Upper lobe of left lung (tissue), 6 donors: Measurements from ENCODE around the gene COL20A1. TPM values are rescaled to one million over a fixed set of nuclear protein-coding genes. Genes with fewer than 3 reads are reported as not detected.

ENCODE experiments used
- ATAC-seq, 2 donors: fragments of 200-7000 bp; cut with Tn5 transposase; one replicate each; pipeline ENCODE4 v1.9.1; 2022; ENCODE audit warnings: mild to moderate bottlenecking in 2 of 2, moderate library complexity in 2 of 2; ENCODE audit not compliant: low FRiP score in 2 of 2
- DNase-seq, 2 donors: peaks; one replicate each; pipeline ENCODE4 v3.0.0-alpha.2; 2019 to 2020
- H3K27ac ChIP-seq, 4 donors: fragments of 200-600 bp; sonication (generic); one replicate each; pipeline ENCODE4 v1.5.1; 2016 to 2019
- H3K27me3 ChIP-seq, 4 donors: fragments of 200-600 bp; sonication (generic); one replicate each; pipeline ENCODE4 v1.5.1; 2017 to 2019
- H3K36me3 ChIP-seq, 4 donors: fragments of 200-600 bp; sonication (generic); one replicate each; pipeline ENCODE4 v1.5.1; 2016 to 2019
- H3K4me1 ChIP-seq, 4 donors: fragments of 200-600 bp; sonication (generic); one replicate each; pipeline ENCODE4 v1.5.1; 2018 to 2019
- H3K4me3 ChIP-seq, 4 donors: fragments of 200-600 bp; sonication (generic); one replicate each; pipeline ENCODE4 v1.5.1; 2017 to 2019; ENCODE audit warnings: mild to moderate bottlenecking in 2 of 4, moderate library complexity in 1 of 4
- H3K9me3 ChIP-seq, 4 donors: fragments of 200-600 bp; sonication (generic); one replicate each; pipeline ENCODE4 v1.5.1; 2018 to 2019
- EP300 ChIP-seq, 4 donors: sonication (generic); formaldehyde crosslinking; IDR thresholded peaks; one replicate each; pipeline ENCODE4 v1.5.1; 2017; ENCODE audit warnings: antibody characterized with exemption in 4 of 4, control low read depth in 2 of 4
- POLR2A ChIP-seq, 4 donors: fragments of 450-650 bp; IDR thresholded peaks; one replicate each; pipeline ENCODE4 v1.5.1; 2016 to 2017; ENCODE audit warnings: antibody characterized with exemption in 4 of 4, mild to moderate bottlenecking in 2 of 4
- POLR2AphosphoS5 ChIP-seq, 2 donors: sonication (generic); formaldehyde crosslinking; IDR thresholded peaks; one replicate each; pipeline ENCODE4 v1.5.1; 2017; ENCODE audit warnings: antibody characterized with exemption in 2 of 2
- WGBS, 2 donors: methylation state at CpG; one replicate each; pipeline ENCODE4 v1.1.5; 2017 to 2018; 5-methylcytosine and 5-hydroxymethylcytosine counted together
- total RNA-seq, 6 donors: library from RNA; depleted of rRNA in 4 of 6; stranded (reverse); fragments of >200 nt in 4 of 6; gene quantifications; one replicate each; pipeline versions ENCODE4 v1.1.0 to v1.2.1, GENCODE V29; 2016 to 2021
- TF ChIP-seq, protein P1 (sequence below), 6 experiments: fragments of 450-650 bp in 4 of 6; fragments of 200-600 bp in 2 of 6; sonication (generic) in 2 of 6; IDR thresholded peaks; one replicate each; pipeline ENCODE4 v1.5.1; 2016 to 2019; ENCODE audit warnings: antibody characterized with exemption in 6 of 6
- donor health status: DM: no; HTN: no; CAD: no; lungs with moderate emphysema.
- donor health status: DM: no; HTN: yes; CAD: no; lungs with severe emphysema.

The COL20A1 gene
- total RNA-seq, 6 donors from 2014 or later = 0.03 TPM; not detected in 5

- ATAC-seq = no peak
- Histone ChIP-seq H3K9me3 (no peaks in the 10 kb centered on the region), H3K27me3 (no peaks in the 10 kb centered on the region), H3K27ac (no peak overlapping the region), H3K4me1 (peaks cover 6 to 11% (median 7%) of the 10 kb centered on the region in 4 donors), H3K36me3 (no peaks in the 10 kb centered on the region), H3K4me3 (no peak overlapping the region)
- WGBS, 2 donors = 69 to 72% methylated on average over 6 to 7 of the region's 7 CpGs
- DNase-seq = peak in 1 of 2 donors; percentile 8
- TF ChIP-seq EP300 (IDR thresholded peaks at IDR 0.05) (no peak), POLR2AphosphoS5 (IDR thresholded peaks at IDR 0.05) (no peak), POLR2A (IDR thresholded peaks at IDR 0.05) (no peak)
- TF ChIP-seq, protein P1, sequence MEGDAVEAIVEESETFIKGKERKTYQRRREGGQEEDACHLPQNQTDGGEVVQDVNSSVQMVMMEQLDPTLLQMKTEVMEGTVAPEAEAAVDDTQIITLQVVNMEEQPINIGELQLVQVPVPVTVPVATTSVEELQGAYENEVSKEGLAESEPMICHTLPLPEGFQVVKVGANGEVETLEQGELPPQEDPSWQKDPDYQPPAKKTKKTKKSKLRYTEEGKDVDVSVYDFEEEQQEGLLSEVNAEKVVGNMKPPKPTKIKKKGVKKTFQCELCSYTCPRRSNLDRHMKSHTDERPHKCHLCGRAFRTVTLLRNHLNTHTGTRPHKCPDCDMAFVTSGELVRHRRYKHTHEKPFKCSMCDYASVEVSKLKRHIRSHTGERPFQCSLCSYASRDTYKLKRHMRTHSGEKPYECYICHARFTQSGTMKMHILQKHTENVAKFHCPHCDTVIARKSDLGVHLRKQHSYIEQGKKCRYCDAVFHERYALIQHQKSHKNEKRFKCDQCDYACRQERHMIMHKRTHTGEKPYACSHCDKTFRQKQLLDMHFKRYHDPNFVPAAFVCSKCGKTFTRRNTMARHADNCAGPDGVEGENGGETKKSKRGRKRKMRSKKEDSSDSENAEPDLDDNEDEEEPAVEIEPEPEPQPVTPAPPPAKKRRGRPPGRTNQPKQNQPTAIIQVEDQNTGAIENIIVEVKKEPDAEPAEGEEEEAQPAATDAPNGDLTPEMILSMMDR (IDR thresholded peaks at IDR 0.05) = no peak
Measured at GRCh38 chr20:63268256-63268655, 24.7 kb upstream of the COL20A1 start.

GRCh38 chr20:63268671-63269439, 24.1 kb upstream of the COL20A1 start:
- H3K27me3 ChIP-seq = no peaks in the 10 kb centered on the region
- H3K27ac ChIP-seq = no peak overlapping the region
- peaks cover 10 to 17% (median 13%) of the 10 kb centered on the region in 4 donors for H3K4me1 ChIP-seq
- 52 to 63% methylated on average over 8 to 17 of the region's 18 CpGs for WGBS, 2 donors
- TF ChIP-seq EP300 (IDR thresholded peaks at IDR 0.05) (no peak), POLR2A (IDR thresholded peaks at IDR 0.05) (no peak), POLR2AphosphoS5 (IDR thresholded peaks at IDR 0.05) (no peak)
- TF ChIP-seq, protein P1 (IDR thresholded peaks at IDR 0.05) = no peak
- DNase-seq (peak in 1 of 2 donors; percentile 63), ATAC-seq (no peak)
- no peaks in the 10 kb centered on the region for H3K9me3 ChIP-seq
- H3K36me3 ChIP-seq = no peaks in the 10 kb centered on the region
- no peak overlapping the region for H3K4me3 ChIP-seq

DNA sequence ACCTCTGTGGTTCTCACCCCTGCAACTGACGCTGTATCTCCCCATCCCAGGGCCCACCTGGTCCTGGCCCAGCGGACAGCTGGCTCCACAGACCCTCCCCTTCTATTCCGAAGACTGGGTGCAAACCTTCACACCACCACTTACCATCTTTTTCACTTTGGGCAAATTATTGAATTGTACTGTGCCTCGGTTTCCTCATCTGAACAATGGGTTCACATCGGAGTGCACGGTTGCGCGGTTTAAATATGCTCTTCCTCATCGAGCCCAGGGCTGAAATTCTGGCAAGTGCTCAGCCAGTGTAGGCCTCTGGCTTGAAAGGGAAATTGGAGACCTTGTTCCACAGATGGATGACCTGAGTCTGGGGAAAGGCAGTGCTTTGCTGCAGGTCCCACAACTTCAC, 23.3 kb upstream of the COL20A1 start:
- no peak for TF ChIP-seq POLR2A (IDR thresholded peaks at IDR 0.05)
- no peak for TF ChIP-seq EP300 (IDR thresholded peaks at IDR 0.05)
- no peak for TF ChIP-seq POLR2AphosphoS5 (IDR thresholded peaks at IDR 0.05)
- TF ChIP-seq, protein P1 (IDR thresholded peaks at IDR 0.05) = no peak
- peaks cover 18 to 26% (median 21%) of the 10 kb centered on the region in 4 donors for H3K4me1 ChIP-seq
- DNase-seq = peak in 1 of 2 donors; percentile 17

DNA sequence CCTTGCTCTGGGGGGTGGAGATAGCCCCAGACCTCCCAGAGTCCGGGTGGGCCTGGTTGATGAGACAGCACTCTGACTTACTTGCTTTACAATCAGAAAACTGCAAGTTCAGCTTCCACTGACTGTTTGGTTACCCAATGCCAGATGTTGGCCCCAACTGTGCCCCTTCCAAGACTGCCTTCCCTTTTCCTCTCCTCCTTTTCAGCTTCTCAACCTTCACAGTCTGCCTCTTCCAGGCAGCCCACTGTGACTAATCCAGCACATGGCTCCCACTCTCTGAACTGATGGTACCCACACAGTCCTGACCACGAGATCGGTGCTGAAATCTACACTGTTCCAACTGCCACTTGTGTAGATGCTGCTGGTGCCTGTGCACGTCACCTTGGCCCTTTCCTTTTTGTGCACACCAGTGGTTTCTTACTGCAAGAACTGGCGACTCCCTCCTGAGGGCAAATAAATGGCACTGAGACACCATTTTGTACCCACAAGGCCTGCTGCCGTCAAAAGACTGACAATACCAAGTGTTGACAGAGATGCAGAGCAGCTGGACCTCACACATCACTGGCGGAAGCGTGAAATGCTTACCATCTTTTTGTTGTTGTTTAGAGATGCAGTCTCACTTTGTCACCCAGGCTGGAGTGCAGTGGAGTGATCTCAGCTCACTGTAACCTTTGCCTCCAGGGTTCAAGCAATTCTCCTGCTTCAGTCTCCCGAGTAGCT, 22.2 kb upstream of the COL20A1 start:
- Histone ChIP-seq H3K4me1 (peaks cover 19 to 32% (median 23%) of the 10 kb centered on the region in 4 donors), H3K27ac (no peak overlapping the region), H3K9me3 (no peaks in the 10 kb centered on the region), H3K4me3 (no peak overlapping the region), H3K36me3 (peaks cover 0 to 2% (median 1%) of the 10 kb centered on the region in 4 donors), H3K27me3 (no peaks in the 10 kb centered on the region)
- WGBS, 2 donors = 83 to 85% methylated on average over 9 of the region's 9 CpGs
- DNase-seq (no peak), ATAC-seq (no peak)
- TF ChIP-seq POLR2A (IDR thresholded peaks at IDR 0.05) (no peak), EP300 (IDR thresholded peaks at IDR 0.05) (no peak), POLR2AphosphoS5 (IDR thresholded peaks at IDR 0.05) (no peak)
- TF ChIP-seq, protein P1 (IDR thresholded peaks at IDR 0.05) = no peak

More for the DNA sequence above, 23.3 kb upstream of the COL20A1 start:
- Histone ChIP-seq H3K27me3 (no peaks in the 10 kb centered on the region), H3K27ac (no peak overlapping the region), H3K36me3 (no peaks in the 10 kb centered on the region), H3K9me3 (no peaks in the 10 kb centered on the region), H3K4me3 (no peak overlapping the region)
- WGBS, 2 donors = 85 to 90% methylated on average over 9 of the region's 9 CpGs
- ATAC-seq = no peak
